OCI-LY7 (cell line): ENCODE results near the gene IGFBP2.

ENCODE experiments used
- CTCF ChIP-seq: fragments of 200-600 bp; sonication (generic); conservative IDR thresholded peaks from 2 replicates; pipeline ENCODE4 v1.5.1; 2014; ENCODE audit warnings: mild to moderate bottlenecking, antibody characterized with exemption, low read length, moderate library complexity, mixed read lengths
- EZH2phosphoT487 ChIP-seq: fragments of 200-600 bp; sonication (generic); IDR thresholded peaks from 2 replicates; pipeline ENCODE4 v1.6.1; 2018; ENCODE audit warnings: low read depth, borderline replicate concordance, mild to moderate bottlenecking, mixed run types, antibody characterized with exemption, low read length, moderate library complexity, mixed read lengths

DNA sequence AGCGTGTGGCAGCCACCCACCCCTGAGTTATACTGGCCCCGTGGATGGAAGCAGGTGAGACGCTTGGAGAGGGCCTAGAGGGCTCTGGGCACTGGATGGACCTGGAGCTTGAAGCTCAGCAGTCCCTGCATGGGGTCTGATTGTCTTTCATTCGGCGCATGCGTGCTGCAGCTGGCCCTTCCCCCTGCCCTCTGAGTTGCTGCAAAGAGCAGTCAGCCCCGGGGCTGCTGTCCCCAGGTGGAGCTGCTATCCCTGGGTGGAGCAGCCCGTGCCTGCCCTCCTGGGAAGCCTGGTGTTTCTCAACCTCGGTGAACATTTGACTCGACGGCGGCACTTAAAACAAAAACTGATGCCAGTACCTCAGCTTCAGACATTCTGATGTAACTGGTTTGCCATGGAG, 32.5 kb downstream of the IGFBP2 start:
- TF ChIP-seq CTCF (no peak), EZH2phosphoT487 (no peak)
